GM12878 (cell line): ENCODE results near the gene ASAP3. TPM values are rescaled to one million over a fixed set of nuclear protein-coding genes. Genes with fewer than 3 reads are reported as not detected.

Experiments
- BCL11A ChIP-seq: IDR thresholded peaks from 2 replicates; pipeline ENCODE4 v1.6.1; 2011; ENCODE audit warnings: low read depth, low read length
- CBFB ChIP-seq: IDR thresholded peaks from 2 replicates; pipeline ENCODE4 v1.6.1; 2016; ENCODE audit warnings: antibody characterized with exemption, low read depth
- CHD2 ChIP-seq: IDR thresholded peaks from 2 replicates; pipeline ENCODE4 v1.6.1; 2011; ENCODE audit warnings: low read depth, low read length, improper control_type of control experiment, borderline replicate concordance
- CREM ChIP-seq: IDR thresholded peaks from 2 replicates; pipeline ENCODE4 v1.6.1; 2014; ENCODE audit warnings: antibody characterized with exemption, low read depth
- EED ChIP-seq: sonication (generic); IDR thresholded peaks from 2 replicates; pipeline ENCODE4 v1.6.1; 2016; ENCODE audit warnings: antibody characterized with exemption, low read depth
- ESRRA ChIP-seq: IDR thresholded peaks from 2 replicates; pipeline ENCODE4 v1.6.1; 2012; ENCODE audit warnings: mild to moderate bottlenecking, low read length, improper control_type of control experiment
- LARP7 ChIP-seq: fragments of 450-650 bp; IDR thresholded peaks from 2 replicates; pipeline ENCODE4 v1.6.1; 2017; ENCODE audit warnings: mild to moderate bottlenecking
- MTA2 ChIP-seq: fragments of 450-650 bp; IDR thresholded peaks from 2 replicates; pipeline ENCODE4 v1.6.1; 2016; ENCODE audit warnings: low read depth, mild to moderate bottlenecking, moderate library complexity
- SIN3A ChIP-seq: IDR thresholded peaks from 2 replicates; pipeline ENCODE4 v1.6.1; 2012; ENCODE audit warnings: low read depth, low read length, improper control_type of control experiment
- SMC3 ChIP-seq: IDR thresholded peaks from 2 replicates; pipeline ENCODE4 v1.6.1; 2011; ENCODE audit warnings: low read length, improper control_type of control experiment, borderline replicate concordance
- SREBF1 ChIP-seq: IDR thresholded peaks from 2 replicates; pipeline ENCODE4 v1.6.1; 2012; ENCODE audit warnings: mild to moderate bottlenecking, low read length
- STAT3 ChIP-seq: IDR thresholded peaks from 2 replicates; pipeline ENCODE4 v1.6.1; 2011; ENCODE audit warnings: low read depth, low read length, improper control_type of control experiment
- TCF12 ChIP-seq: IDR thresholded peaks from 2 replicates; pipeline ENCODE4 v1.6.1; 2011; ENCODE audit warnings: low read depth, mild to moderate bottlenecking, low read length
- TCF3 ChIP-seq: IDR thresholded peaks from 2 replicates; pipeline ENCODE4 v1.6.1; 2012; ENCODE audit warnings: low read depth, mild to moderate bottlenecking, low read length, borderline replicate concordance; ENCODE audit not compliant: insufficient read depth
- WRNIP1 ChIP-seq: IDR thresholded peaks from 2 replicates; pipeline ENCODE4 v1.6.1; 2011; ENCODE audit warnings: low read depth, low read length, improper control_type of control experiment, borderline replicate concordance
- polyA plus RNA-seq, 11 experiments: library from polyadenylated mRNA; depleted of rRNA in 4 of 11; unstranded in 6 of 11; stranded (reverse) in 5 of 11; fragments of >200 nt; fragmentation: Nextera tagmentation in 4 of 11; fragmentation: Illumina TruSeq in 1 of 11; extraction: Ambion mirVana in 4 of 11; extraction: Trizol in 1 of 11; gene quantifications; 1 replicate in 1 of 11; 2 replicates in 10 of 11; pipeline versions ENCODE4 v1.2.1 to v1.2.3, GENCODE V29; 2011 to 2016; ENCODE audit warnings: inconsistent platforms in 2 of 11, missing spikeins in 2 of 11, low read depth in 1 of 11
- total RNA-seq, 4 experiments: library from RNA; depleted of rRNA in 3 of 4; stranded (reverse); fragments of >200 nt in 3 of 4; fragmentation: Illumina TruSeq in 1 of 4; extraction: Trizol in 1 of 4; gene quantifications; 2 replicates each; pipeline versions ENCODE4 v1.2.1 to v1.2.3, GENCODE V29; 2013 to 2021
- TF ChIP-seq, protein P1 (sequence below): IDR thresholded peaks from 2 replicates; pipeline ENCODE4 v1.6.1; 2012; ENCODE audit warnings: low read depth, low read length, improper control_type of control experiment
- TF ChIP-seq, protein P2 (sequence below): fragments of 450-650 bp; IDR thresholded peaks from 2 replicates; pipeline ENCODE4 v1.6.1; 2017; ENCODE audit warnings: mild to moderate bottlenecking, low read depth, inconsistent platforms; ENCODE audit not compliant: poor library complexity, severe bottlenecking
- TF ChIP-seq, protein P3 (sequence below): fragments of 450-650 bp; IDR thresholded peaks from 2 replicates; pipeline ENCODE4 v1.6.1; 2016; ENCODE audit warnings: mild to moderate bottlenecking, moderate library complexity, borderline replicate concordance
- TF ChIP-seq, protein P4 (sequence below): fragments of 450-650 bp; IDR thresholded peaks from 2 replicates; pipeline ENCODE4 v1.6.1; 2017; ENCODE audit warnings: borderline replicate concordance

The ASAP3 gene
- total and polyA plus RNA-seq, 10 of the 15 experiments (the other 5 are each of a cell fraction or from before 2014, with no cell fraction given) = 0.04 to 0.92 (median 0.34) TPM; not detected in 1

DNA sequence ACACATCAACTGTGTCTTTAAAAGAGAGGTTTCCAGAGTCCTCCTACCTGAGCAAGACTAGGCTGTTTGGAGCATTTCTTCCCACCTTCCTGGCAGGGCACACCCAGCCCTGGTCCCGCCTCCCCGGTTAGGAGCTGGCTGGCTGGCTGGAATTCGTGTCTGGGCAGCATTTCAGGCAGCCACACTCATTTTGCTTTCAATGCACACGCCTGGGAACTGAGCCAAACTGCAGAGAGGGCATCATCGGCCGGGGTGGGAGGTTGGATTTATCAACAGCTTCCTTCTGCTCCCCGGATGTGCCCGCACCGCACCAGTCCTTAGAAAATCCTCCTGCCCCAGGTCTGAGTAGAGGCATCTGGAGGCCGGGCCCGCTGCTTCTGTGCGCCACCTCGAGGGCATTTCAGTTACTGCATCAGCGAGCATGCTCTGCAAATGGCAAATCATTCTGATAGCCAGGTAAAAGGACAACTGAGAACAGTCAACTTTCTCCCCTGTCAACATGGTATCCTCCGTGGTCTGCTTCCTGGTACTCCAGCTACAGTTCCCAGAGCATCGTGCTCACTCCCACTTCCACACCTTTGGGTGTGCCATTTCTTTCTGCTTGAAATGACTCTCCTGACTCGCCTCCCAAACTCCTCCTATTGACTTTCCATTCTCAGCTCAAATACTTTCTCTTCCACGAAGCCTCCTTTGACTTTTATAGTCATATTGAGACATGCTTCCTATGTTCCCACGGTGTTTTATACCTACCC lies 80.1 kb downstream of the ASAP3 start (continued):
- no peak for TF ChIP-seq CHD2
- TF ChIP-seq BCL11A = no peak
- no peak for TF ChIP-seq STAT3
- TF ChIP-seq, protein P1, sequence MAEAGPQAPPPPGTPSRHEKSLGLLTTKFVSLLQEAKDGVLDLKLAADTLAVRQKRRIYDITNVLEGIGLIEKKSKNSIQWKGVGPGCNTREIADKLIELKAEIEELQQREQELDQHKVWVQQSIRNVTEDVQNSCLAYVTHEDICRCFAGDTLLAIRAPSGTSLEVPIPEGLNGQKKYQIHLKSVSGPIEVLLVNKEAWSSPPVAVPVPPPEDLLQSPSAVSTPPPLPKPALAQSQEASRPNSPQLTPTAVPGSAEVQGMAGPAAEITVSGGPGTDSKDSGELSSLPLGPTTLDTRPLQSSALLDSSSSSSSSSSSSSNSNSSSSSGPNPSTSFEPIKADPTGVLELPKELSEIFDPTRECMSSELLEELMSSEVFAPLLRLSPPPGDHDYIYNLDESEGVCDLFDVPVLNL = no peak
- TF ChIP-seq LARP7 = no peak
- no peak for TF ChIP-seq EED
- peak; percentile 86 for TF ChIP-seq SMC3
- no peak for TF ChIP-seq WRNIP1
- TF ChIP-seq TCF3 = no peak
- TF ChIP-seq, protein P2, sequence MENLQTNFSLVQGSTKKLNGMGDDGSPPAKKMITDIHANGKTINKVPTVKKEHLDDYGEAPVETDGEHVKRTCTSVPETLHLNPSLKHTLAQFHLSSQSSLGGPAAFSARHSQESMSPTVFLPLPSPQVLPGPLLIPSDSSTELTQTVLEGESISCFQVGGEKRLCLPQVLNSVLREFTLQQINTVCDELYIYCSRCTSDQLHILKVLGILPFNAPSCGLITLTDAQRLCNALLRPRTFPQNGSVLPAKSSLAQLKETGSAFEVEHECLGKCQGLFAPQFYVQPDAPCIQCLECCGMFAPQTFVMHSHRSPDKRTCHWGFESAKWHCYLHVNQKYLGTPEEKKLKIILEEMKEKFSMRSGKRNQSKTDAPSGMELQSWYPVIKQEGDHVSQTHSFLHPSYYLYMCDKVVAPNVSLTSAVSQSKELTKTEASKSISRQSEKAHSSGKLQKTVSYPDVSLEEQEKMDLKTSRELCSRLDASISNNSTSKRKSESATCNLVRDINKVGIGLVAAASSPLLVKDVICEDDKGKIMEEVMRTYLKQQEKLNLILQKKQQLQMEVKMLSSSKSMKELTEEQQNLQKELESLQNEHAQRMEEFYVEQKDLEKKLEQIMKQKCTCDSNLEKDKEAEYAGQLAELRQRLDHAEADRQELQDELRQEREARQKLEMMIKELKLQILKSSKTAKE = no peak
- no peak for TF ChIP-seq MTA2
- TF ChIP-seq CBFB = no peak
- no peak for TF ChIP-seq SREBF1
- no peak for TF ChIP-seq CREM
- TF ChIP-seq, protein P3, sequence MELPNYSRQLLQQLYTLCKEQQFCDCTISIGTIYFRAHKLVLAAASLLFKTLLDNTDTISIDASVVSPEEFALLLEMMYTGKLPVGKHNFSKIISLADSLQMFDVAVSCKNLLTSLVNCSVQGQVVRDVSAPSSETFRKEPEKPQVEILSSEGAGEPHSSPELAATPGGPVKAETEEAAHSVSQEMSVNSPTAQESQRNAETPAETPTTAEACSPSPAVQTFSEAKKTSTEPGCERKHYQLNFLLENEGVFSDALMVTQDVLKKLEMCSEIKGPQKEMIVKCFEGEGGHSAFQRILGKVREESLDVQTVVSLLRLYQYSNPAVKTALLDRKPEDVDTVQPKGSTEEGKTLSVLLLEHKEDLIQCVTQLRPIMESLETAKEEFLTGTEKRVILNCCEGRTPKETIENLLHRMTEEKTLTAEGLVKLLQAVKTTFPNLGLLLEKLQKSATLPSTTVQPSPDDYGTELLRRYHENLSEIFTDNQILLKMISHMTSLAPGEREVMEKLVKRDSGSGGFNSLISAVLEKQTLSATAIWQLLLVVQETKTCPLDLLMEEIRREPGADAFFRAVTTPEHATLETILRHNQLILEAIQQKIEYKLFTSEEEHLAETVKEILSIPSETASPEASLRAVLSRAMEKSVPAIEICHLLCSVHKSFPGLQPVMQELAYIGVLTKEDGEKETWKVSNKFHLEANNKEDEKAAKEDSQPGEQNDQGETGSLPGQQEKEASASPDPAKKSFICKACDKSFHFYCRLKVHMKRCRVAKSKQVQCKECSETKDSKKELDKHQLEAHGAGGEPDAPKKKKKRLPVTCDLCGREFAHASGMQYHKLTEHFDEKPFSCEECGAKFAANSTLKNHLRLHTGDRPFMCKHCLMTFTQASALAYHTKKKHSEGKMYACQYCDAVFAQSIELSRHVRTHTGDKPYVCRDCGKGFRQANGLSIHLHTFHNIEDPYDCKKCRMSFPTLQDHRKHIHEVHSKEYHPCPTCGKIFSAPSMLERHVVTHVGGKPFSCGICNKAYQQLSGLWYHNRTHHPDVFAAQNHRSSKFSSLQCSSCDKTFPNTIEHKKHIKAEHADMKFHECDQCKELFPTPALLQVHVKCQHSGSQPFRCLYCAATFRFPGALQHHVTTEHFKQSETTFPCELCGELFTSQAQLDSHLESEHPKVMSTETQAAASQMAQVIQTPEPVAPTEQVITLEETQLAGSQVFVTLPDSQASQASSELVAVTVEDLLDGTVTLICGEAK = no peak
- TF ChIP-seq, protein P4, sequence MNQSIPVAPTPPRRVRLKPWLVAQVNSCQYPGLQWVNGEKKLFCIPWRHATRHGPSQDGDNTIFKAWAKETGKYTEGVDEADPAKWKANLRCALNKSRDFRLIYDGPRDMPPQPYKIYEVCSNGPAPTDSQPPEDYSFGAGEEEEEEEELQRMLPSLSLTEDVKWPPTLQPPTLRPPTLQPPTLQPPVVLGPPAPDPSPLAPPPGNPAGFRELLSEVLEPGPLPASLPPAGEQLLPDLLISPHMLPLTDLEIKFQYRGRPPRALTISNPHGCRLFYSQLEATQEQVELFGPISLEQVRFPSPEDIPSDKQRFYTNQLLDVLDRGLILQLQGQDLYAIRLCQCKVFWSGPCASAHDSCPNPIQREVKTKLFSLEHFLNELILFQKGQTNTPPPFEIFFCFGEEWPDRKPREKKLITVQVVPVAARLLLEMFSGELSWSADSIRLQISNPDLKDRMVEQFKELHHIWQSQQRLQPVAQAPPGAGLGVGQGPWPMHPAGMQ = no peak
- no peak for TF ChIP-seq ESRRA
- 0 out of 2 replicates have a peak, but pooled peaks have one; percentile 39 for TF ChIP-seq TCF12
- TF ChIP-seq SIN3A = no peak
